MG63 (cell line): ENCODE results near the gene MPV17. TPM values are rescaled to one million over a fixed set of nuclear protein-coding genes. Genes with fewer than 3 reads are reported as not detected.
A peak's percentile ranks its signal among the peaks of the same experiment; 100 is the strongest.
"Not testable (repeated sequence)": the region's sequence is repeated elsewhere in the genome, so short reads cannot be mapped to it uniquely, and the experiment has no call there.

Source experiments
- DNase-seq: peaks from one replicate; pipeline ENCODE4 v3.0.0-alpha.2; 2020
- H3K27me3 ChIP-seq: fragments of 250-450 bp; sonication (Bioruptor Pico); 2 replicates; pipeline ENCODE4 v1.5.1; 2020; ENCODE audit warnings: mild to moderate bottlenecking, moderate library complexity
- H3K36me3 ChIP-seq: fragments of 250-450 bp; sonication (Bioruptor Pico); 2 replicates; pipeline ENCODE4 v1.5.1; 2020; ENCODE audit warnings: mild to moderate bottlenecking, moderate library complexity
- H3K4me3 ChIP-seq: fragments of 250-450 bp; sonication (Bioruptor Pico); 2 replicates; pipeline ENCODE4 v1.5.1; 2020; ENCODE audit warnings: mild to moderate bottlenecking, moderate library complexity
- H3K9me3 ChIP-seq: fragments of 250-450 bp; sonication (Bioruptor Pico); 2 replicates; pipeline ENCODE4 v1.5.1; 2020; ENCODE audit warnings: mild to moderate bottlenecking, moderate library complexity
- total RNA-seq: library from RNA; depleted of rRNA; stranded (reverse); fragments of >200 nt; shearing (Covaris generic); gene quantifications from 2 replicates; pipeline ENCODE4 v1.2.3, GENCODE V29; 2014; ENCODE audit warnings: low replicate concordance; rRNA removed

The MPV17 gene, protein sequence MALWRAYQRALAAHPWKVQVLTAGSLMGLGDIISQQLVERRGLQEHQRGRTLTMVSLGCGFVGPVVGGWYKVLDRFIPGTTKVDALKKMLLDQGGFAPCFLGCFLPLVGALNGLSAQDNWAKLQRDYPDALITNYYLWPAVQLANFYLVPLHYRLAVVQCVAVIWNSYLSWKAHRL
- total RNA-seq = 66.5 and 72.4 TPM in 2 replicates

DNA sequence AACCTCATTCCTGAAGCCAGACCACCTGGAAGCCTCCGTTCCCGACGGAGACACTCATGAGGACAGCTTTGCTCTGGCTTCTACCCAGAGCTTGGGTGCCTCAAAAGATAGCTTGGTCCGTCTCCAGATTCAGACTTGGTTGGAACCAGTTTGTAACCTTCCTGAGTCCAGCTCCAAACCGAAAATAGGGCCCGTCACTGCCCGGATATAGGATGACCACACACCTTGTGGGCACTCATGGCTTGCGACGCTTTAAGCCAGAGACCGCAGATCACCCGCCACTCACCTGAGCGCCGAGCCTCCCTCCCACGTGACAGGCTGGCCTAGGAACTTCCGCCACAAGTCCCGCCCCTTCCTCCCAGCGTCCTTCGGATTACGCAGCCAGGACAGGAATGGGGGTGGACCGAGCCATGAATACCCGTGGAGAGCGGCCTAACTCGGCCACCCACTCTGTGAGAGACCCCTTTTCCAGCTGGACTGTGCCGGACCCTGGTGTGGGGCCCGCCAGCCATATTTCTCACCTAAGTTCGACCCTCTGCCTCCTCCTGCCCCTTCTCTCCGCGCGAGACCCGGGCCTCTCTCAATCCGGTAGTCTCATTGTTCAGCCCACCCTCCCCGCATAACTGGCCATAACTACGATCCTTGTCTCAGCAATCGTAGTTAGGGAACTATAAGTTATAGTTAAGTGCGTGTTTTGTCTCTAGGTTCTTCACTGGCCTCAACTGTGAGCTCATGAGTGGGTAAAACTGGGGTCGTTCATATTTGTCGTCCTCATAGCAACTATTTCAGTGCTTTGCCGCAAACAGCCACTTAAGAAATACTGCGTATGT is at the start of gene MPV17:
Gene MPV17, minus strand, starts transcription at position 332 of the 830 bp plus-strand sequence. CDS start 580 bp downstream, outside the sequence.
- Histone ChIP-seq H3K27me3 (no peaks in the 10 kb centered on the region), H3K36me3 (peaks cover 17% of the 10 kb centered on the region)

DNA sequence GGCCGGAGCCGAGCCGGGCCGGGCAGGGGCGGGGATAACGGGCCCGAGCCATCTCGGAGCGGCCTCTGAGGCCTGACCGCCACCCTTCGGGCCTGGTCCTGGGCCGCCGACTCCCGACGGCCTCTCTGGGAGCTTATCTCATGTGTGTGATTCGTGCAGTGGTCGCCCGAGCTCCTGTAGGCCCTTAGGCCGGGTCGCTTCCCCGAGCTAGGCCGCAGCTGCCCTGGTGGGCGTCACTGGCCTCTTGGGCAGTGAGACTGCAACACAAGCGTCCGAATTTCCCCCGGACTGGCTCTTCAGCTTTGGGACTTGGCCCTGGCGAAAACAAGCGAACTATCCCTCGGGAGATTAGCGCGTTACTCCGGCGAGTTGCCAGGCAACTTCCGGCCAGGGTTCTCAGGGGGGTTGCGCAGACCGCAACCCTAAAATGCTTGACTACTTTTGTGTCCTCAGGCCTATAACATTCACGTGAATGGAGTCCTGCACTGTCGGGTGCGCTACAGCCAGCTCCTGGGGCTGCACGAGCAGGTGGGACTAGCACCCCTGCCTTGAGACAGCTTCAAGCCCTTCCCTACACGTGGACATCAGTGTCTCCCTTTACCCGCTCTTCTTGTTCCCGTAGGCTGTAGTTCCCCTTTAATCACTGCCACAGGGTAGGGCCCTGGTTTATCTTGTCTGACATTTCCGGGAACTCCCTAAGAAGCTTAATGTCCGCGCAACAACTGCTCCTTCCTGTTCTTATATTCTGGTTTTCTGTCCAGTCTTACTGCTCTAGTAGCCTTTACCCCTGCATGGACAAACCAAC is 48.1 kb upstream of the MPV17 start:
- H3K27me3 ChIP-seq = no peaks in the 10 kb centered on the region
- H3K4me3 ChIP-seq = peak overlapping the region; percentile 92
- peak; percentile 43 for DNase-seq
- H3K9me3 ChIP-seq = no peaks in the 10 kb centered on the region
- H3K36me3 ChIP-seq = peaks cover 79% of the 10 kb centered on the region

More for the DNA sequence above, at the start of gene MPV17:
- no peaks in the 10 kb centered on the region for H3K9me3 ChIP-seq
- peak; percentile 90 for DNase-seq
- H3K4me3 ChIP-seq = peak within 1 kb of the TSS; percentile 85

DNA sequence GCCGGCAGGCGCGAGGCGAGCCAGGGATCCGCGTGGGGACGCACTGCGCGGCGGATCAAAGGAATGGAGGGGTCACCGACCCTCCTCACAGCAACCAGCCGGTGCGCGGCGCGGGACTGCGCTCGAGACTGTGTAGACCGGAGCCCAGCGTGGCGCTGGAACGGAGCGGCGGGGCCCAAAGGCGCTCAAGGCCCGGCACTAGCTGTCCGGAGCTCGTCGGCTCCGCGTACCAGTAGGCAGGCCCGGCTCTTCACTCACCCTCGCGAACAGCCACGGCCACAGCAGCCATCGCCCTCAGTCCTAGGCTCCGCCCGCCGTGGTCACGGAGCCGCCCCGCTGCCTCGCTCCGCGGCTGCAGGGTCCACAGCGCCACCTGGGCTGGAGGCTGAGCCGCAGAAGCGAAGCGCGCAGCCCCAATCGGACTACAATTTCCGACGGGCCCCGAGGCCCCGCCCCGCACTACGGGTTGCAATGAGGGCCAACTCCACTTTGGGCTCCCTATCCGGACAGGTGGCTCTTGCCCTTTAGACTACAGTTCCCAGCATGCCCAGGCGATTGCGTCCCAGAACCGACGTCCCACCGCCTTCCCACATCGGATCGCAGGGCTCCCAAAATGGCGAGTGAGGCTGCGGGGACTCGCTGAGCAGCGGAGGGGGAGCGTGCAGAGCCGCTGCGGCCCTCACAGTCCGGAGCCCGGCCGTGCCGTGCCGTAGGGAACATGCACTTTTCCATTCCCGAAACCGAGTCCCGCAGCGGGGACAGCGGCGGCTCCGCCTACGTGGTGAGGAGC is 47.3 kb upstream of the MPV17 start, which contains the start of the genes EIF2B4 and SNX17:
Gene EIF2B4, minus strand, starts transcription at position 313 of the 790 bp plus-strand sequence. Its CDS starts 24 bp downstream, at position 289.
Gene SNX17, plus strand, starts transcription at position 591 of the 790 bp plus-strand sequence. Its CDS starts 128 bp downstream, at position 719.
- Histone ChIP-seq H3K4me3 (peak within 1 kb of the TSS; percentile 92), H3K9me3 (no peaks in the 10 kb centered on the region), H3K27me3 (no peaks in the 10 kb centered on the region), H3K36me3 (peaks cover 77% of the 10 kb centered on the region)
- peak; percentile 99 for DNase-seq

DNA sequence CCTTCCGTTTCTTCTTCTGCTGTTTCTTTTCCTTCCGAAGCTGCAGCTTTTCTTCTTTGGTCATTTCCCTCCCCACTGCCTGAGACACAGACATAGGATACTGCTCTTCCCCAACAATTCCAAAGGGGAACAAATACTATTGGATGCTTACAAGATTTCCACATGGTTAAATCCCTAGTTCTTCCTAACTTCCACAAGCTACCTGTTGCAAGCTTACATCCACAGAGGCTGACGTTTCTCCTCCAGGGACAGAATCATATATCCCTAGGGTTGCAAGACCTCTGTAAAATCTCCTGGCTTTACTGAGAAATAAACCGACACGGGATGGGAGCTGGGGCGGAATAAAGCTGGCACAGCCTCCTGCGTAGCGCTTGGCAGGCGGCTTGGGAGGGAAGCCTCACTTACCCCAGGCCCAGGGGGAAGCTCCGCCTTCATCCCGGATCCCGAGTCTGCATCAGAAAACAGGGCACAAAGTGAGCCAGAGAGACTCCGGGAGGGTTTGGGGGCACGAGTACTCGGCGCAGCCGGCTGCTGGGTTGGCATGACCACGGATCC is 46.7 kb upstream of the MPV17 start:
- H3K27me3 ChIP-seq = no peaks in the 10 kb centered on the region
- H3K36me3 ChIP-seq = peaks cover 73% of the 10 kb centered on the region
- DNase-seq = peak; percentile 77

DNA sequence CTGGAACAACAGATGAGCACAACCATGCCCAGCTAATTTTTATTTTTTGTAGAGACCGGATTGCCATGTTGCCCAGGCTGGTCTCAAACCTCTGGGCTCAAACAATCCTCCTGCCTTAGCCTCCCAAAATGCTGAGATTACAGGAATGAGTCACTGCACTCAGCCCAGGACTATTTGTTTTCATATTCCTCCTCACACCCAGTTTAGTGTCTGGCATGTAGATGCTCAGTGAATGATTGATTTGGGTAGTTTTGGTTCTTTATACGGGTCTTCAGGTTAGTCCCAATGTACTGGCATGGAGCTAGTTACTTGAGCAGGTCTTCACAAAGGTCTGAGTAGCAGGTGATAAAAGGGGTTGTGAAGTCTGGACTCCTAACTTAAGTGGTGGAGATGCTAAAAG is 41.0 kb upstream of the MPV17 start:
- no peak for DNase-seq
- Histone ChIP-seq H3K36me3 (peaks cover 45% of the 10 kb centered on the region), H3K27me3 (no peaks in the 10 kb centered on the region), H3K4me3 (no peak overlapping the region), H3K9me3 (no peaks in the 10 kb centered on the region)

More for the DNA sequence above, 46.7 kb upstream of the MPV17 start:
- H3K9me3 ChIP-seq = no peaks in the 10 kb centered on the region
- H3K4me3 ChIP-seq = peak overlapping the region; percentile 92

DNA sequence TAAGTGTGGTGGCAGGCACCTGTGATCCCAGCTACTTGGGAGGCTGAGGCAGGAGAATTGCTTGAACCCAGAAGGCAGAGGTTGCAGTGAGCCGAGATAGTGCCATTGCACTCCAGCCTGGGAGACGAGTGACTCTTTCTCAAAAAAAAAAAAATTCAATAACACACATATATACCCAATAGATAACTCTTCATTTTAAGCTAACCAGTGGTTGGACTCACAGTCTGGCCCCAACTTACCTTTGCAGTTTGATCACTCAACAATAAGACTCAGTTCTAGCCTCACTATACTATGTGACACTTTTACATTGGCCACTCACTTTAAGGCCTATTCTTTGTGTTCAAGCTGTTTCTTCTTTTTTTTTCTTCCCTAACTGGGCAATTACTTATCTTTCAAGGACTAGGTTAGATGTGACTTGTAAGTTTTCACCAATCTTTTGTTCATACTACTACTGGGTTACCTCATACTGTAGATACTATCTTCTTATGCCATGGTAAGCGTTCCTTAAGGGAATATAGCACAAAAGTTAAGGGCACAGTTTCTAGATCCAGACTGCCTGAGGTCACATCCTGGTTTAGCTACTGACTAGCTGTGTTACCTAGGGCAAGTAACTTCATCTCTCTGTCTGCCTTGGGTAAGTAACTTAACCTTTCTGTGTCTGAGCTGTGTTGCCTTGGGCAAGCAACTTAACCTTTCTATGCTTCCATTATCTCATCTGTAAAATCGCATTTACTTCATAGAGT is 40.0 kb upstream of the MPV17 start:
- Histone ChIP-seq H3K9me3 (no peaks in the 10 kb centered on the region), H3K36me3 (peaks cover 38% of the 10 kb centered on the region), H3K27me3 (no peaks in the 10 kb centered on the region), H3K4me3 (no peak overlapping the region)
- no peak for DNase-seq

DNA sequence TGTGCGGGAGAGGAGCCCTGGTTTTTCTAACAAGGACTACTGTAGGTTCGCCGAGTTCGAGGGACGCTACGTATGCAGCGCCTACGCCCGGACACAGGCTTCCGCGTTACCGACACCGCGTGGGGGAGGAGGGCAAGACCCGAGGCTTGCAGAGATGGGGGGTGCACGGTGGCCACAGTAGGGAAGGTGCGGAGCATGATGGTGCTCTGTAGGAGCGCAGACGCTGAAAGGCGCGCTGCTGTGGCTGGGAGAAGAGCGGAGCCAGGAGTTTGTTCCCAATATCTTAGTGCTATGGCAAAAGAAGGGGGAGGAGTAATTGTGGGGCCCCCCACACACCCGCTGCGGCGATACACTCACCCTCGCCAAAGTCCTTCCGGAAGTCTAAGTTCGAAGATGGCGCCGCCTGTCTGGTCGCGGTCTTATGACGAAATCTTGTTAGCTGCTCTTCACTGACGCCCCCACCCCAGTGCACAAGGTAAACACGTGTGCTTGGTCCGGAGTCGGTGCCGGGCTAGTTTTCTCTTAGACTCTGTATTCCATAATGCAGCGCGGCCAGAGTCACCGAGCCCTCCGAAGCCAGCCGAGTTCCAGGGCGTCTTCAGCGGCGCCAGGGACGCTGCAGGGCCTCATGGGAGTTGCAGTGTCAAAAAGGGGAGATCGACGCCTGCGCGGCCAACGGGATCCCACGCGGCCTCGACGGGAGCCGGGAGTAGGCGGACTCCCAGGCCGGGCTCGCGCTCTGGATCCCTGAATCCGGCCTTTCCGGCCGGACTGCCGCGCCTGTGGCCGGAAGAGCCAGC is 33.7 kb upstream of the MPV17 start, which contains the start of gene GTF3C2:
Gene GTF3C2, minus strand, starts transcription at position 383 of the 800 bp plus-strand sequence. CDS start 13,210 bp downstream, outside the sequence.
- peak; percentile 95 for DNase-seq
- peaks cover 13% of the 10 kb centered on the region for H3K36me3 ChIP-seq
- H3K27me3 ChIP-seq = no peaks in the 10 kb centered on the region
- peak within 1 kb of the TSS; percentile 75 for H3K4me3 ChIP-seq
- no peaks in the 10 kb centered on the region for H3K9me3 ChIP-seq

DNA sequence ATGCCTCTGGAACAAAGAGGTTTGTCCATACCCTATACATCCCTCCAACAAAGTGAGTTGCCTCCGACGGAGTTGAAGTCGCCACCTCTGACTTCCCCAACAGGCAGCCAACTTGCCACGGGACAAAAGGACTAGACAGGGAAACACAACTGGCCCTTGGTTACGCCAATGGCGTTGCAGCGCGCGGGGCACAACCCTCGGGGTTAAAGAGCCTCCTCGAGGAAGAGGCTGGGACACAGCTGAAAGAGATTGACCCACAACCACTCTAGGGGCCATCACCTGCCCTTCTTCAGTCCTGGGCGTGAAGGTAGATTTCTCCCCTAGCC is 33.1 kb upstream of the MPV17 start:
- Histone ChIP-seq H3K9me3 (no peaks in the 10 kb centered on the region), H3K27me3 (no peaks in the 10 kb centered on the region), H3K36me3 (peaks cover 13% of the 10 kb centered on the region), H3K4me3 (peak overlapping the region; percentile 75)
- DNase-seq = peak; percentile 59

DNA sequence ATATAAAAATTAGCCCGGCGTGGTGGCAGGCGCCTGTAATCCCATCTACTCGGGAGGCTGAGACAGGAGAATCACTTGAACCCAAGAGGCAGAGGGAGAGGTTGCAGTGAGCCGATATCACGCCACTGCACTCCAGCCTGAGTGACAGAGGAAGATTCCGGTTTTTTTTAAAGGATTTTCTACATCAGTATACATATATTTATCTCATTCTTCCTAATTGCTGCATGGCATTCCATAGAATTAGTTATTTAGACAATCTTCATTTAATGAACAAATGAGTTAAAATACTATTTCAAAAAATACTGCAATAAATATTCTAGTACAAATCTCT is 31.7 kb upstream of the MPV17 start:
- H3K36me3 ChIP-seq = peaks cover 16% of the 10 kb centered on the region
- no peaks in the 10 kb centered on the region for H3K27me3 ChIP-seq
- no peaks in the 10 kb centered on the region for H3K9me3 ChIP-seq
- H3K4me3 ChIP-seq = no peak overlapping the region; the same call in 1 of the 2 replicates
- DNase-seq = no peak

DNA sequence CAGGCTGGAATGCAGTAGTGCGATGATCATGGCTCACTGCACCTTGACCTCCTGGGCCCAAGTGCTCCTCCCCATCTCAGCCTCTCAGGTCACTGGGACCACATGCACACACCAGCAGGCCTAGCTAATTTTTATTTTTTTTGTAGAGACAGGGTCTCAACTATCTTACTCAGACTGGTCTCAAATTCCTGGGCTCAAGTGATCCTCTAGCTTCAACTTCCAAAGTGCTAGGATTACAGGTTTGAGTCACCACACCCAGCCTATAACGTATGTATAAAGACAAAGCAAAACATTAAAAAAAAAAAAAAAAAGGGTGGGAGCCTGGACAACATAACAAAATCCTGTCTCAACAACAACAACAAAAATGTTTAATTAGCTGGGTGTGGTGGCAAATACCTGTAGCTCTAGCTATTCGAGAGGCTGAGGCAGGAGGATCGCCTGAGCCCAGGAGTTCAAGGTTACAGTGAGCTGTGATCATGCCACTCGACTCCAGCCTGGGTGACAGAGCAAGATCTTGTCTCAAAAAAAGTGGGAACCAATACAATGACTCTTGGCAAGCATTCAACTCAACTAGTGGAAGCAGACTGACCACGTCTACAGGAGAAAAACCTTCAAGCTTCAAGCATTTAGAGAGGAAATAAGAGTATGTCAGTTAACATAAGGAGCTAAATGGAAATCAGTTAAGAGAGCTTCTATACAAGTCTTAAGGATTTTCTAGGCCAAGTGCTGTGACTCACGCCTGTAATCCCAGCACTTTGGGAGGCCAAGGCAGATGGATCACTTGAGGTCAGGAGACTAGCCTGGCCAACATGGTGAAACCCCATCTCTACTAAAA is 31.1 kb upstream of the MPV17 start:
- DNase-seq = peak; percentile 75
- H3K9me3 ChIP-seq = no peaks in the 10 kb centered on the region
- peaks cover 16% of the 10 kb centered on the region for H3K36me3 ChIP-seq
- no peak overlapping the region; the same call in 1 of the 2 replicates for H3K4me3 ChIP-seq
- no peaks in the 10 kb centered on the region for H3K27me3 ChIP-seq

DNA sequence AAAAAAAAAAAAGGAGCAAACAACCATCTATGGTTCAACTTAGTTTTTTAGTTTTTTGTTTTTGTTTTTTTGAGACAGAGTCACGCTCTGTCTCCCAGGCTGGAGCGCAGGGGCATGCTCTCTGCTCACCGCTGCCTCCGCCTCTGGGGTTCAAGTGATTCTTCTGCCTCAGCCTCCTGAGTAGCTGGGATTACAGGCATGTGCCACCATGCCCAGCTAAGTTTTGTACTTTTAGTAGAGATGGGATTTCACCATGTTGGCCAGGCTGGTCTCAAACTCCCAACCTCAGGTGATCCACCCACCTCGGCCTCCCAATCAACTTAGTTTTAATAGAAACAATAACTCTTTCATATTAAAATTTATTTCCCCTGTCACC is 30.5 kb upstream of the MPV17 start:
- H3K9me3 ChIP-seq, DNase-seq, H3K27me3 ChIP-seq, H3K4me3 ChIP-seq: not testable (repeated sequence)
- H3K36me3 ChIP-seq = peaks cover 14% of the 10 kb centered on the region

DNA sequence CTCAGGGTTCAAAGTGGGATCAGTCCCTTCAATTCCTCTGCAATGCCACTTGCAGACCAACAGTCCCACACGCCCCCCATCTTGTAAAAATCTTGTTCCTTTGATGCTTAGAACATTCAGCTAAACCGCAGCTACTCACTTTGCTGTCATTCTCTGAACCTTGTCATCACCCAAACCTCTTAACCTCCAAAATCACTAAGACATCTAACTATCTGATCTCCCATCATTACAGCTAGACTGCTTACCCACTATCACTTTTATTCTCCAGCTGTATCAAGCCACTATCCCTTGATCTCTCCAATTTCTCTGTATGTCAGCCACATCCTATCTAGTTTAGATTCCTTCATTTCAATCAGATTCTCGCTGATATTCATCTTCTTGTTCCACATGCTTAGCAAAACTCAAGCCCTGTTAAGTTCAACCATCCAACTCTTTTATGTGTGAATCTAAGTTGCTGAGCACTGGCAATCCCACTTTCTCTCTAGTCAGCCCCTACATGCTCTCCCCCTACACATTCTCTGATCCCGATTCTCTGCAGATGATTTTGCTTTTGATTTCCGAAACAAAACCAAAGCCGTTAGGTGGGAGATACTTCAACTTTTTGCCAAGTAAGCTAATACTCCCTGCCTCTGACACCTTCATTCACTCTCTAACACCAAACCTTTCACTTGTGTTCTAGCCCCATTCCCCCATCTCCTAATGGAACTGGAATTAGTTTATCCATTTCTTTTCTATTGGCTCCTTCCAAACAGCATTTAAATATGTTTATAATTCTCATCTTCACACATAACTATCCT is 29.1 kb upstream of the MPV17 start:
- DNase-seq = no peak
- no peak overlapping the region for H3K4me3 ChIP-seq
- H3K36me3 ChIP-seq = peaks cover 12% of the 10 kb centered on the region
- H3K27me3 ChIP-seq = no peaks in the 10 kb centered on the region
- no peaks in the 10 kb centered on the region for H3K9me3 ChIP-seq

DNA sequence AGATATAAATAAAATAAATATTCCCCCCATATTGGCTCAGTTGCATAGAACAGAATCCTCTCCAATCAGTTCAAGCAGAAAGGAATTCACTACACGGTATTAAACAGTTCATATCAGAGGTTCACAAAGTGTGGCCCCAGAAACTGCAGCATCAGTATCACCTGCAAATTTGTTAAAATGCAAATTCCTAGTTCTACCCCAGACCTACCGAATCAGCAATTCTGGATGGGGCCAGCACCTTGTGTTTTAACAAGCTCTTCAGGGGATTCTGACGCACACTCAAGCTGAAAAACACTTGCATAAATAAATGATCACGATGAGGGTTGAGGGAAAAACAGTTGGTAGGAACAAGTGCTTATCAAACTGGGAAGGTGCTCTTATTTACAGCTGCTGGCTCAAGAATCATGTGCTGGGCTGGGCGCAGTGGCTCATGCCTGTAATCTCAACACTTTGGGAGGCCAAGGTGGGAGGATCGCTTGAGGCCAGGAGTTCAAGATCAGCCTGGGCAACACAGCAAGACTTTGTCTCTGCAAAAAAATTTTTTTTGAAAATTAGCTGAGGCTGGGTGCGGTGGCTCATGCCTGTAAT is 27.3 kb upstream of the MPV17 start:
- no peak overlapping the region for H3K4me3 ChIP-seq
- H3K36me3 ChIP-seq = peaks cover 12% of the 10 kb centered on the region
- DNase-seq = no peak
- no peaks in the 10 kb centered on the region for H3K27me3 ChIP-seq
- H3K9me3 ChIP-seq = no peaks in the 10 kb centered on the region
